Neural cell (in vitro differentiated cells): ENCODE results near the gene MDFIC2.

Experiments
- CTCF ChIP-seq: fragments of 450-650 bp; IDR thresholded peaks from 2 replicates; pipeline ENCODE4 v1.5.1; 2014; ENCODE audit warnings: antibody characterized with exemption, mild to moderate bottlenecking, moderate library complexity; ENCODE audit not compliant: poor library complexity, severe bottlenecking
- EP300 ChIP-seq: fragments of 450-650 bp; conservative IDR thresholded peaks from 2 replicates; pipeline ENCODE4 v1.6.1; 2014; ENCODE audit warnings: antibody characterized with exemption, mild to moderate bottlenecking, moderate library complexity; ENCODE audit not compliant: poor library complexity, severe bottlenecking
- EZH2 ChIP-seq: fragments of 200-600, 300-800 bp; shearing (Covaris generic), sonication (generic); IDR thresholded peaks from 2 replicates; pipeline ENCODE4 v1.6.1; 2014; ENCODE audit warnings: antibody characterized with exemption, low read length, borderline replicate concordance, mild to moderate bottlenecking; ENCODE audit not compliant: insufficient read depth, poor library complexity, severe bottlenecking
- MXI1 ChIP-seq: fragments of 450-650 bp; conservative IDR thresholded peaks from 2 replicates; pipeline ENCODE4 v1.6.1; 2014; ENCODE audit warnings: antibody characterized with exemption, mild to moderate bottlenecking; ENCODE audit not compliant: poor library complexity, severe bottlenecking
- POLR2AphosphoS5 ChIP-seq: IDR thresholded peaks from 2 replicates; pipeline ENCODE4 v1.6.1; 2012
- RAD21 ChIP-seq: fragments of 450-650 bp; conservative IDR thresholded peaks from 2 replicates; pipeline ENCODE4 v1.6.1; 2014; ENCODE audit warnings: antibody characterized with exemption, mild to moderate bottlenecking, moderate library complexity
- SMC3 ChIP-seq: fragments of 450-650 bp; conservative IDR thresholded peaks from 2 replicates; pipeline ENCODE4 v1.6.1; 2014; ENCODE audit warnings: antibody characterized with exemption, mild to moderate bottlenecking, moderate library complexity; ENCODE audit not compliant: poor library complexity
- TAF1 ChIP-seq: IDR thresholded peaks from 2 replicates; pipeline ENCODE4 v1.6.1; 2012; ENCODE audit warnings: low read depth
- TF ChIP-seq, protein P1 (sequence below): IDR thresholded peaks from 2 replicates; pipeline ENCODE4 v1.6.1; 2012; ENCODE audit warnings: borderline replicate concordance

GRCh38 chr3:70218471-70218870 is 94.0 kb downstream of the MDFIC2 start:
- no peak for TF ChIP-seq TAF1
- TF ChIP-seq POLR2AphosphoS5 = no peak
- TF ChIP-seq CTCF = no peak
- no peak for TF ChIP-seq EZH2
- no peak for TF ChIP-seq EP300
- no peak for TF ChIP-seq MXI1
- no peak for TF ChIP-seq RAD21
- TF ChIP-seq, protein P1, sequence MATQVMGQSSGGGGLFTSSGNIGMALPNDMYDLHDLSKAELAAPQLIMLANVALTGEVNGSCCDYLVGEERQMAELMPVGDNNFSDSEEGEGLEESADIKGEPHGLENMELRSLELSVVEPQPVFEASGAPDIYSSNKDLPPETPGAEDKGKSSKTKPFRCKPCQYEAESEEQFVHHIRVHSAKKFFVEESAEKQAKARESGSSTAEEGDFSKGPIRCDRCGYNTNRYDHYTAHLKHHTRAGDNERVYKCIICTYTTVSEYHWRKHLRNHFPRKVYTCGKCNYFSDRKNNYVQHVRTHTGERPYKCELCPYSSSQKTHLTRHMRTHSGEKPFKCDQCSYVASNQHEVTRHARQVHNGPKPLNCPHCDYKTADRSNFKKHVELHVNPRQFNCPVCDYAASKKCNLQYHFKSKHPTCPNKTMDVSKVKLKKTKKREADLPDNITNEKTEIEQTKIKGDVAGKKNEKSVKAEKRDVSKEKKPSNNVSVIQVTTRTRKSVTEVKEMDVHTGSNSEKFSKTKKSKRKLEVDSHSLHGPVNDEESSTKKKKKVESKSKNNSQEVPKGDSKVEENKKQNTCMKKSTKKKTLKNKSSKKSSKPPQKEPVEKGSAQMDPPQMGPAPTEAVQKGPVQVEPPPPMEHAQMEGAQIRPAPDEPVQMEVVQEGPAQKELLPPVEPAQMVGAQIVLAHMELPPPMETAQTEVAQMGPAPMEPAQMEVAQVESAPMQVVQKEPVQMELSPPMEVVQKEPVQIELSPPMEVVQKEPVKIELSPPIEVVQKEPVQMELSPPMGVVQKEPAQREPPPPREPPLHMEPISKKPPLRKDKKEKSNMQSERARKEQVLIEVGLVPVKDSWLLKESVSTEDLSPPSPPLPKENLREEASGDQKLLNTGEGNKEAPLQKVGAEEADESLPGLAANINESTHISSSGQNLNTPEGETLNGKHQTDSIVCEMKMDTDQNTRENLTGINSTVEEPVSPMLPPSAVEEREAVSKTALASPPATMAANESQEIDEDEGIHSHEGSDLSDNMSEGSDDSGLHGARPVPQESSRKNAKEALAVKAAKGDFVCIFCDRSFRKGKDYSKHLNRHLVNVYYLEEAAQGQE = no peak
- no peak for TF ChIP-seq SMC3
